ENCODE measurements around the gene FBLIM1. TPM values are rescaled to one million over a fixed set of nuclear protein-coding genes. Genes with fewer than 3 reads are reported as not detected.

The FBLIM1 gene
- total RNA-seq, 1 experiment from 2014 or later = 25.6 TPM

GRCh38 chr1:15799928-15800835 is 41.6 kb downstream of the FBLIM1 start:
- Mint-ChIP-seq H3K27ac (ENCODE audit: unreplicated experiment) (peak overlapping the region; percentile 99), H3K27me3 (ENCODE audit: unreplicated experiment) (no peaks in the 10 kb centered on the region), H3K4me3 (ENCODE audit: low read depth, unreplicated experiment) (peak overlapping the region; percentile 70), H3K9me3 (ENCODE audit: low read depth, unreplicated experiment) (no peaks in the 10 kb centered on the region), H3K4me1 (ENCODE audit: low read depth, unreplicated experiment) (peaks cover 58% of the 10 kb centered on the region), H3K36me3 (ENCODE audit: insufficient read depth, unreplicated experiment) (peaks cover 51% of the 10 kb centered on the region)
- CTCF ChIA-PET = interaction anchor here (0.6 to 3.1 kb wide), 2 partner anchors 15 to 165 kb away, joined by 4 to 8 read pairs; no protein-coding TSS in a partner anchor
- DNase-seq = peak; percentile 88
- intact Hi-C loops (cut with micrococcal nuclease; ENCODE audit: unreplicated experiment) = loop anchor here (5.0 to 10.0 kb wide), 2 partner anchors 47 to 115 kb away; partner anchors contain the start of gene SPEN
- TSS peak; percentile 20 for BruUV-seq (replicated peaks)
- no peak for TF ChIP-seq CTCF (IDR thresholded peaks at IDR 0.05; ENCODE audit: unreplicated experiment)

GRCh38 chr1:15802234-15802965 is 43.8 kb downstream of the FBLIM1 start:
- intact Hi-C loops (cut with micrococcal nuclease; ENCODE audit: unreplicated experiment) = no loop called here
- no TSS peak for BruUV-seq (replicated peaks)
- no peaks in the 10 kb centered on the region for H3K27me3 Mint-ChIP-seq (ENCODE audit: unreplicated experiment)
- TF ChIP-seq CTCF (IDR thresholded peaks at IDR 0.05; ENCODE audit: unreplicated experiment) = no peak
- CTCF ChIA-PET = interaction anchor here (3.1 kb wide), 1 partner anchor 13 kb away, joined by 8 read pairs; no protein-coding TSS in a partner anchor
- no peak overlapping the region for H3K27ac Mint-ChIP-seq (ENCODE audit: unreplicated experiment)
- H3K4me3 Mint-ChIP-seq (ENCODE audit: low read depth, unreplicated experiment) = no peak overlapping the region
- H3K9me3 Mint-ChIP-seq (ENCODE audit: low read depth, unreplicated experiment) = no peaks in the 10 kb centered on the region
- peaks cover 36% of the 10 kb centered on the region for H3K36me3 Mint-ChIP-seq (ENCODE audit: insufficient read depth, unreplicated experiment)
- DNase-seq = no peak
- peaks cover 45% of the 10 kb centered on the region for H3K4me1 Mint-ChIP-seq (ENCODE audit: low read depth, unreplicated experiment)

GRCh38 chr1:15803380-15803779 is 44.8 kb downstream of the FBLIM1 start:
- H3K9me3 Mint-ChIP-seq (ENCODE audit: low read depth, unreplicated experiment) = no peaks in the 10 kb centered on the region
- H3K27me3 Mint-ChIP-seq (ENCODE audit: unreplicated experiment) = no peaks in the 10 kb centered on the region
- no peak for DNase-seq
- peaks cover 34% of the 10 kb centered on the region for H3K36me3 Mint-ChIP-seq (ENCODE audit: insufficient read depth, unreplicated experiment)
- no peak overlapping the region for H3K27ac Mint-ChIP-seq (ENCODE audit: unreplicated experiment)
- intact Hi-C loops (cut with micrococcal nuclease; ENCODE audit: unreplicated experiment) = no loop called here
- peak; percentile 15 for TF ChIP-seq CTCF (IDR thresholded peaks at IDR 0.05; ENCODE audit: unreplicated experiment)
- H3K4me3 Mint-ChIP-seq (ENCODE audit: low read depth, unreplicated experiment) = no peak overlapping the region
- peaks cover 37% of the 10 kb centered on the region for H3K4me1 Mint-ChIP-seq (ENCODE audit: low read depth, unreplicated experiment)
- CTCF ChIA-PET = interaction anchor here (0.6 to 0.8 kb wide), 2 partner anchors 8 to 15 kb away, joined by 4 to 6 read pairs; no protein-coding TSS in a partner anchor
- no TSS peak for BruUV-seq (replicated peaks)

GRCh38 chr1:15804060-15804459 is 45.5 kb downstream of the FBLIM1 start:
- H3K4me1 Mint-ChIP-seq (ENCODE audit: low read depth, unreplicated experiment) = peaks cover 35% of the 10 kb centered on the region
- intact Hi-C loops (cut with micrococcal nuclease; ENCODE audit: unreplicated experiment) = no loop called here
- BruUV-seq (replicated peaks) = no TSS peak
- H3K9me3 Mint-ChIP-seq (ENCODE audit: low read depth, unreplicated experiment) = no peaks in the 10 kb centered on the region
- H3K36me3 Mint-ChIP-seq (ENCODE audit: insufficient read depth, unreplicated experiment) = peaks cover 30% of the 10 kb centered on the region
- CTCF ChIA-PET = interaction anchor here (0.8 kb wide), 1 partner anchor 9 kb away, joined by 4 read pairs; no protein-coding TSS in a partner anchor
- no peak overlapping the region for H3K27ac Mint-ChIP-seq (ENCODE audit: unreplicated experiment)
- no peak for DNase-seq
- no peak for TF ChIP-seq CTCF (IDR thresholded peaks at IDR 0.05; ENCODE audit: unreplicated experiment)
- H3K27me3 Mint-ChIP-seq (ENCODE audit: unreplicated experiment) = no peaks in the 10 kb centered on the region
- no peak overlapping the region for H3K4me3 Mint-ChIP-seq (ENCODE audit: low read depth, unreplicated experiment)

All from Calu3 (cell line).